GM12875 (cell line): Measurements from ENCODE around the gene GRK5.
A peak's percentile ranks its signal among the peaks of the same experiment; 100 is the strongest.

Experiments used
- H3K4me3 ChIP-seq: one replicate; pipeline ENCODE4 v1.5.1; 2011; ENCODE audit warnings: low read depth, low read length, control low read depth
- TF ChIP-seq, protein P1 (sequence below): IDR thresholded peaks from 2 replicates; pipeline ENCODE4 v1.5.1; 2011; ENCODE audit warnings: low read depth, mild to moderate bottlenecking, control low read depth, inconsistent platforms, low read length, moderate library complexity, borderline replicate concordance; ENCODE audit not compliant: insufficient read depth

The GRK5 gene

DNA sequence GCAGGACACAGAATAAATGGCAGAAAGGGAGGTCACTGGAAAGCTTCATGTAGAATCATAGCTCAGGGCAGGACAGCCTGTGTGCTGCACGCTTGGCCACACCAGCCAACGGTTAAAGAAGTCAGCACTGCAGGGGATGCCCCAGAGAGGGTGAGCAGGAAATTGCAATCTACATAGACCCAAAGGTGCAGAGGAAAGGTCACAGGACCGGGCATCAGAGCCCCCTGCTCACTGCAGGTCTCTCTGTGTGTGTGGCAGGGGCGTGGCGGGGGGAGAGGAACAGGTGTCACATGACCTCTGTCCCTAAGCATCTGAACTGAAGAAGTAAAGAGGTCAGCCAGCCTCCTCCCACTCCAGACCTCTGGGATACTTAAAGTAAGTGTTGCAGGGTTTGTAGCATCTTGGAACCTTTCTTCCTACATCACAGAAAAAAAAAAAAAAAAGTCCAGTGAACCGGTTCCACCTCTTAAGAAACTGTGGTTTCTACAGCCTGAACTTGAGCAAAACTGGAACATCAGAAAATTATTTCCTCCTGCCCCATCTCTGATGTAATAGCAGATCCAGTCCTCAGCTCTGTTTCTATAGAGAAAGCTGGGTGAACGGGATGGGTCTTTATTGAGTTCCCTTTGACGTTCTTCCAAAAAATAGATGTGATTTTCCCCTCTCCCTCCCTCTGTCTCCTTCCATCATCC lies 270.9 kb downstream of the GRK5 start:
- TF ChIP-seq, protein P1, sequence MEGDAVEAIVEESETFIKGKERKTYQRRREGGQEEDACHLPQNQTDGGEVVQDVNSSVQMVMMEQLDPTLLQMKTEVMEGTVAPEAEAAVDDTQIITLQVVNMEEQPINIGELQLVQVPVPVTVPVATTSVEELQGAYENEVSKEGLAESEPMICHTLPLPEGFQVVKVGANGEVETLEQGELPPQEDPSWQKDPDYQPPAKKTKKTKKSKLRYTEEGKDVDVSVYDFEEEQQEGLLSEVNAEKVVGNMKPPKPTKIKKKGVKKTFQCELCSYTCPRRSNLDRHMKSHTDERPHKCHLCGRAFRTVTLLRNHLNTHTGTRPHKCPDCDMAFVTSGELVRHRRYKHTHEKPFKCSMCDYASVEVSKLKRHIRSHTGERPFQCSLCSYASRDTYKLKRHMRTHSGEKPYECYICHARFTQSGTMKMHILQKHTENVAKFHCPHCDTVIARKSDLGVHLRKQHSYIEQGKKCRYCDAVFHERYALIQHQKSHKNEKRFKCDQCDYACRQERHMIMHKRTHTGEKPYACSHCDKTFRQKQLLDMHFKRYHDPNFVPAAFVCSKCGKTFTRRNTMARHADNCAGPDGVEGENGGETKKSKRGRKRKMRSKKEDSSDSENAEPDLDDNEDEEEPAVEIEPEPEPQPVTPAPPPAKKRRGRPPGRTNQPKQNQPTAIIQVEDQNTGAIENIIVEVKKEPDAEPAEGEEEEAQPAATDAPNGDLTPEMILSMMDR: no peak
- H3K4me3 ChIP-seq: peak overlapping the region; percentile 31

DNA sequence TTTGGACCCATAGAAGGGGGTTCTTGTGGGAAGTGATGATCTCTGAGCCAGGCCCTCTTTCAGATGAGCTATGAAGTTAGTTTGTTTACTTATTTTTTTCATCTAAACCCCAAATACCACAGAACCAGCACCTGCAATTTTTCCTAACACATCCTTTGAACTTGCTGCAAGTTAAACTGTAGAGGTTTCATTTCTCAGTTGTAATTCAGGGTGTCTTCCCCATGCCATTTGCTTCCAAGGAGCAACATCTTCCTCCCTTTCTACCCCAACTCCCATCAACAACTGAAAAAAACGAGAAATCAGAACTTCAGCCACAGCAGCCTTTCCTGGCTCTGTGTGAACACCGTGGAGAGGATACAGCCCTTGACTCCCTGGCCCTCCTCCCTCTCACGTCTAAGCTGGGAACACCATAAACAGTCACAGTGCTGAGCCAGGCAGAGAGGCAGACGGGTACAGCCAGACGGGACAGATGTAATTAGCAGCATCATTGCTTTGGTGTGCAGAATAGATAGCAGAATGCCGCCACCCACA lies 271.5 kb downstream of the GRK5 start:
- TF ChIP-seq, protein P1: no peak
- H3K4me3 ChIP-seq: no peak overlapping the region

DNA sequence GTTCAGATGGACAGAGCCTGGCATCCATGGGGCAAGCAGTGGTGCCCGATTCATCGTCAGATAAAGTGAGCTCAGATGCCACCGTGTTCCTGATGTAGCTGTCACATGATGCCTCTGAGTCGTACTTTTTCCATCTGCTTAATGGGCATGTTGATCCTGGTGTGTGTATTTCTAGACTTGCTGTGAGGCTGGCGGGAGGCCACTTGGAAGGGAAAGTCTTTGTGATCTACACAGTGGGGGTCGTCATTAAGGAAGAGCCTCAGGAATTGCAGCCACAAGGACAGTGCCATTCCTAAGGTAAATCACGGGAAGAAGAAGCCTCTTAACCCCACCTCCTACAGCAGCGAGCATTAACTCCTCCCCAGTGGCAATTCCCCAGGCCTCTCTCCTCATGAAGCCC lies 272.2 kb downstream of the GRK5 start:
- TF ChIP-seq, protein P1: no peak
- no peak overlapping the region for H3K4me3 ChIP-seq

DNA sequence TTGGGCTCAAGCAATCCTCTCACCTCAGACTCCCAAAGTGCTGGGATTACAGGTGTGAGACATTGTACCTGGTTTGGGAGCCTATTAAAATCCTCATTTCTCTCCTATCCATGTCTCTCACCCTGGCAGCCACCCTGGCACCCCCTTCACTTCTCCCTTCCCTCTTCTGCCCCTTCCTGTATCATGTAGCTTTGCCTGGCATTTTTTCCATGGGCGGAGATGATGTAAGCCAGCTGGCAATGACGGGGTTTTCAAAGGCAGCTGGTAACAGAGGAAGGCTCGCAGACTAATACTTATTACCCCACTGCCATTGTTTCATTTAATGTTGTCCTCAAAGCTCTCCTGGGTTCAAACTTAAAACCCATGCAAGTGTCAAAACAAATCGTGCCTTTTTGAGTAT lies 273.3 kb downstream of the GRK5 start:
- TF ChIP-seq, protein P1: no peak
- no peak overlapping the region for H3K4me3 ChIP-seq

DNA sequence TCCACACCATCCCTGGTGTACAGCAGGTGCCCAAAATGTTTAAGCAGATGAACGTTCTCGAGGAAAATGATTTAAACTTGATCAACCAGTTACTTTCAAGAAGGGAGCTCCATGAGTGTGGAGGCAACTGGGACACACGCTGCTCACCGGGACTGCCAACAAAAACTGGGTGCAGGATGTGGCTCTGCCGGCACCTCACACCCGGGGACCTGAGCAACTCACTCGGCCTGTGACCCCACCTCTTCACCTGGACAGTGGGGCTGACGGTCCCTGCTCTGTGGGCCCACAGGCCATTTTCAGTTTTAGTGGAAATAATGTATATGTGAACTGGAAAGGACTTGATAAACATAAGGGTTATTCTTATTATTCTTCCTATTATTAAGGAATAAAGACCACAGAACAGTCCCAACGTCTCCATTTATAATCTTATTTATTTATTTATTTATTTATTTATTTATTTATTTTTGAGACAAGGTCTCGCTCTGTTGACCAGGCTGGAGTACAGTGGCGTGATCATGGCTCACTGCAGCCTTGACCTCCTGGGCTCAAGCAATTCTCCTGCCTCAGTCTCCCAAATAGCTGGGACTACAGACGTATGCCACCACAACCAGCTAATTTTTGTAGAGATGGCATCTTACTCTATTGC lies 274.5 kb downstream of the GRK5 start:
- H3K4me3 ChIP-seq: no peak overlapping the region
- TF ChIP-seq, protein P1: no peak

DNA sequence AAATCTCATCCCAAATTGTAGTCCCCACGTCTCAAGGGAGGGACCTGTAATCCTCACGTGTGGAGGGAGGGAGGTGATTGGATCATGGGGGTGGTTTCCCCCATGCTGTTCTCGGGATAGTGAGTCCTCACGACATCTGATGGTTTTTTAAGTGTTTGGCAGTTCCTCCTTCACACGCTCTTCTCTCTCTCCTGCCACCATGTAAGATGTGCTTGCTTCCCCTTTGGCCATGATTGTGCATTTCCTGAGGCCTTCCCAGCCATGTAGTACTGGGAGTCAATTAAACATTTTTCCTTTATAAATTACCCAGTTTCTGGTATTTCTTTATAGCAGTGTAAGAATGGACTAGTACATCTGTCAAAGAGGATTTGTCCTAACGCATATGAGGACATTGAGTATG lies 275.6 kb downstream of the GRK5 start:
- H3K4me3 ChIP-seq: no peak overlapping the region
- TF ChIP-seq, protein P1: no peak

DNA sequence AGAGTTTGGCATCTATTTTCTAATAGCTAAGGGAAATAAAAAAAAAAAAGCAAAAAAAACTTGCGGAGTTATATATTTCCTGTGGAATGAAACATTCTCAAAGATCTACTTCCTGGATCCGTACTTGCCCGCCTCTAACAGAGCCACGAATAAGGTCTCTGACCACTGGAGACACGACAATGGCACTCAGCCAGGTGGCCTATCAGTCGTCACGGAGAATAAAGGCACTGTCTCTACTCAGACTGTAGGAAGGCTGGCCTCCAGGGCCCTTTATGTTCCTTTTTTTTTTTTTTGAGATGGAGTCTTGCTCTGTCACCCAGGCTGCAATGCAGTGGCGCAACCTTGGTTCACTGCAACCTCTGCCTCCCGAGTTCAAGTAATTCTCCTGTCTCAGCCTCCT lies 276.5 kb downstream of the GRK5 start:
- no peak overlapping the region for H3K4me3 ChIP-seq
- TF ChIP-seq, protein P1: no peak
